HG02885 (cell line): ENCODE measurements around the gene EFNA4.
A peak's percentile ranks its signal among the peaks of the same experiment; 100 is the strongest.

Source experiments
- ATAC-seq: cut with Tn5 transposase; IDR thresholded peaks from one replicate; pipeline ENCODE4 v1.9.1; 2021; ENCODE audit warnings: mild to moderate bottlenecking; ENCODE audit not compliant: unreplicated experiment, poor library complexity

EFNA4 gene

DNA sequence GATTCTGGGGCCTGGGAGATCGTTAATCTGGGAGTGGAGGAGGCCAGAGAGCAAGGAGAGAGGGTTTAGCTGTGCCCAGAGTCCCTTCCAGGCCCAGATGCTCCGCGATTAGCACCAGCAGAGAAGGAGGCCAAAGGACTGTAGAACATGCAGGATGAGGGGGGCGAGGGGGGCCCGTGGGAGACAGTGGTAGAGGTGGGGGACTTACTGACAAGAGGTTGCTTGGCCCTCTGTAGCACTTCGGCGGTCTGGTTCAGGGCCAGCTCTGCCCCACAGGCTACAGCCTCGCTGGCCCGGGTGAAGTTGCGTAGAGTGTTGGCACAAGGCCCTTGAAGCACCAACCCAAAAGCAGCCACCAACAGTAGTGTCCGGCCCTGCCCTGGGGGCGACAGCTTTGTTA, 30.7 kb upstream of the EFNA4 start:
- ATAC-seq: no peak

GRCh38 chr1:155033524-155033923, 30.0 kb upstream of the EFNA4 start, which contains the start of the genes DCST1 and DCST2:
DCST1 (plus strand) TSS chr1:155033824; CDS start chr1:155034037, 213 bp downstream.
DCST2 (minus strand) TSS chr1:155033781; CDS start chr1:155033701, 80 bp downstream.
- no peak for ATAC-seq

GRCh38 chr1:155034318-155035208, 29.0 kb upstream of the EFNA4 start:
- no peak for ATAC-seq

DNA sequence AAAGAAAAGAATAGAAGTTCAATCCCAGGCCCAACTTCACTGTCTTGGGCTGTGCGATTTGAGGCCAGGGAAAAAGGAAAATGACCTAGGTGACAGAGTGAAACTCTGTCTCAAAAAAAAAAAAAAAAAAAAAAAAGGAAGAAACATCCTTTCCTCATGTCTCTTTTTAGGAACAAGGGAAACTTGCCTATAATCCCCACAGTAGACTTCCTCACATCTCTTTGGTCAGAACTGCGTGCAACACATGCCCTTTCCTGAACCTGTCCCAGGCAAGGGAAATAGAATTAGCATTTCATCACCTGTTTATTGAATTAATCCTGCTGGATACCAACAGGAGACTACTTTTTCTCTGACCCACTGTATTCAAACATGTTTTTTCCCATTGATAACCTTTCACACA, 27.6 kb upstream of the EFNA4 start:
- ATAC-seq: no peak

GRCh38 chr1:155037043-155037442, 26.5 kb upstream of the EFNA4 start:
- no peak for ATAC-seq

GRCh38 chr1:155037851-155038441, 25.6 kb upstream of the EFNA4 start:
- no peak for ATAC-seq

- ATAC-seq: no peak
Measured at GRCh38 chr1:155038602-155039307, 24.8 kb upstream of the EFNA4 start.

GRCh38 chr1:155039308-155039669, 24.3 kb upstream of the EFNA4 start:
- no peak for ATAC-seq

- ATAC-seq: no peak
Measured at GRCh38 chr1:155040358-155041093, 23.0 kb upstream of the EFNA4 start.

DNA sequence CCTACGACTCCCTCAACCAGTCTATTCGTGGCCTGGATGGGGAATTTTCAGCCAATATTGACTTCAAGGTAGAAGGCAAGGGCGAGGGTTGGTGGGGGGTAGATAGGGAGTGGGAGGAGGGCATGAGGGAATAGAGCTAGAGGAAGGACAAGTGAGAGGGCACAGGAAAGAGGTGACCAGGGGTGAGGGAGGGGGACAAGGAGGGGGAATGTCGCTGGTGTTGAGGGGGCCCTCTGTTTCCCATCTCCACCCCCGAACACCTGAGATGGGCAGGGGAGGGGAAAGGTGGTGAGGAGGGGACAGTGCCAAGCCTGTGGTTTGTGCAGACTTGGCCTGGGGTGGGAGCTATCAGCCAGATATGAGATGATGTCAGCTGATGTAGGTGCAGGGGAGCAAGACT, 20.8 kb upstream of the EFNA4 start:
- no peak for ATAC-seq

GRCh38 chr1:155043301-155043702, 20.2 kb upstream of the EFNA4 start:
- ATAC-seq: no peak

GRCh38 chr1:155043793-155044192, 19.7 kb upstream of the EFNA4 start:
- no peak for ATAC-seq

GRCh38 chr1:155044365-155044764, 19.2 kb upstream of the EFNA4 start:
- no peak for ATAC-seq

DNA sequence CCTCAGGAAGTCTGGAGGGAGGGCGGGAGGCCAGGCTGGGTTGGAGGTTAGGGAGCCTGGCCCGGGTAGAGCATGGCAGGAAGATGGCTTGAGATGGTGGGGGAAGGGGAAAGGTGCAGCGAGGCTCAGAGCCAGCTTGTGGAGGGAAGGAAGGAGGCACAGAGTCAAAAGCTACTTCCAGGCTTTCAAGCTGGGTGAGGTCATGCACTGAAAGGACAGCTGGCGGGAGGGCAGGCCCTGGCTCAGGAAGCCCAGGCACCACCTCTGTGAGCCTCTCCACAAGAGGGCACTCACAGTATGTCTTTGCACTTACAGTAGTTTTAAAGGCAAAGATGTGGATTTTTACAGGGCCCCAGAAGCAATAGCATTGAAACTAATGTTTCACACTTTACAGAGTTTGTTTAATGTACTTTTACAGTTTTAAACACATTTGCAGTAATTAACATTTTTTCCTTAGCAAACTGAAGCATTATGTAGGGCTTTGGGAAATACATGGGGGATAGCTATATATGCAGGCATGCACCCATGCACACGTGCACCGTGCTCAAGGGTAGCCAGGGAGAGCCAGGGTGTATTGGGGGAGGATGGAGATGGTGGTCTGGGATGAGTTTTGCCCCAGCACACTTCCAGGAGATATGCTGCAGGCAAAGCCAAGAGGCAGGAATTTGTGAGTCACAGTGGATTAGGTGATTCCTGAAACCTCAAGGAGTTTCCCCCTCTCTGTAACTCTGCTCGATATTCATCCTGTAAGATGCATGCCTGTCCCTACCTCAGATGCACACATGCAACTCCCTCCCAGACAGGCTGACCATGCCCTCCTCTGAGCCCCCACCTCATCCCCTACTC, 18.5 kb upstream of the EFNA4 start:
- no peak for ATAC-seq

GRCh38 chr1:155048449-155049334, 14.8 kb upstream of the EFNA4 start:
- no peak for ATAC-seq

DNA sequence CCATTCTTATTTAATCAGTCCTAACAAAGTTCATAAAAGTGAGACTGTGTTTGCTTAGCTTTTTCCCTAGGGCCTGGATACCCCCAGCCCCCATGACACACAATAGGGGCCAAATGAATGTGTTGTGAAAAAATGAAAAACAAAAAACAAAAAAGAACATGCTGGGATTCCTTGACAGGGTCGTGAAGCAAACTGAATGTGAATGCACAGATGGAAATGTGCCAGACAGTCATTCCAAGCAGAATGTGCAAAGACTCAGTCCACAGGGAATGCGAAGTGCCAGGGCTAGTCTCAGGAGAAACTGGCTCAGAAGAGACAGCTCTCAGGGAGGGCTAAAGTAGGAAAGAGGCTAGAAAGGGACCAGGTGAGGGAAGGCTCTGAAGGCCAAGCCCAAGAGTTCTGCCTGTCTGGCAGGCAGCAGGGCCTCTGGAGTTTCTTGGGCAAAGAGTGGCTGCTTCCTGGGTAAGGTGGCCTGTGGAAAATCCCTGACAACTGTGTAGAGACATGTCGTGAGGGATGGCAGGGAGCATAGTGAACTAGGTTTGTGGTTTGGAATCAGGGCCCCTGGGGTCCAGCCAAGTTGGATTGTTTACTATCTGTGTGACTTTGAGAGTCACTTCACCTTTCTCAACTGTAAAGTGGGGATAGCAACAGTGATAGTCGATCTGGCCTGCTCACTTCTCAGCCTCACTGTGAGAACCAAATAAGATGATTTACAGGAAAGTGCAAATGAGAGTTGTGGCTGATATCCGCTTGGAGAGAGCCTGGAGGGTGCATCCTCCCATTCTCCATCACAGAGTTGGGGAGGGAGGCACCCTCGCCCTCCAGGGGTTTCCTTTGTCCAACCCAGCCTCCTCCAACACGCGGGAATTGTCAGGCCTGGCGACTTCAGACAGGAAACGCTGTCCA, 13.6 kb upstream of the EFNA4 start:
- ATAC-seq: no peak

GRCh38 chr1:155050560-155051341, 12.8 kb upstream of the EFNA4 start, which contains the start of gene ADAM15:
ADAM15 (plus strand) TSS chr1:155051316; CDS start chr1:155051387, 71 bp downstream.
- peak; percentile 72 for ATAC-seq
